Gastrocnemius medialis (tissue), 4 donors: ENCODE results near the gene CBX5. TPM values are rescaled to one million over a fixed set of nuclear protein-coding genes. Genes with fewer than 3 reads are reported as not detected.

Experiments used
- ATAC-seq, 2 donors: fragments of 150-250 bp; one replicate each; pipeline ENCODE4 v1.9.1; 2016
- DNase-seq, 2 donors: peaks; one replicate each; pipeline ENCODE4 v3.0.0-alpha.2; 2019
- H3K27ac ChIP-seq, 4 donors: fragments of 200-600 bp; sonication (generic); 1 replicate in 1 of 4; 2 replicates in 3 of 4; pipeline ENCODE4 v1.5.1; 2016 to 2018; ENCODE audit warnings: mild to moderate bottlenecking in 2 of 4, moderate library complexity in 1 of 4
- H3K27me3 ChIP-seq, 3 donors: fragments of 200-600 bp; sonication (generic) in 2 of 3; 1 replicate in 1 of 3; 2 replicates in 2 of 3; pipeline versions ENCODE4 v1.5.1 to v1.6.0; 2016 to 2019; ENCODE audit warnings: mild to moderate bottlenecking in 1 of 3, moderate library complexity in 1 of 3
- H3K36me3 ChIP-seq, 2 donors: fragments of 200-600 bp; sonication (generic) in 1 of 2; one replicate each; pipeline ENCODE4 v1.5.1; 2017 to 2018
- H3K4me1 ChIP-seq, 2 donors: fragments of 200-600 bp; sonication (generic) in 1 of 2; one replicate each; pipeline ENCODE4 v1.5.1; 2016 to 2017; ENCODE audit warnings: mild to moderate bottlenecking in 2 of 2
- H3K4me3 ChIP-seq, 4 donors: fragments of 200-600 bp; sonication (generic) in 3 of 4; 1 replicate in 1 of 4; 2 replicates in 3 of 4; pipeline ENCODE4 v1.5.1; 2016 to 2019; ENCODE audit warnings: mild to moderate bottlenecking in 2 of 4
- H3K9me3 ChIP-seq, 3 donors: fragments of 200-600 bp; sonication (generic) in 2 of 3; 1 replicate in 1 of 3; 2 replicates in 2 of 3; pipeline ENCODE4 v1.5.1; 2016 to 2019
- CTCF ChIP-seq, 5 experiments: fragments of 450-650 bp in 3 of 5; fragments of 200-600 bp in 2 of 5; sonication (generic) in 2 of 5; IDR thresholded peaks in 4 of 5; conservative IDR thresholded peaks in 1 of 5; 1 replicate in 4 of 5; 2 replicates in 1 of 5; pipeline ENCODE4 v1.5.1; 2016 to 2019; ENCODE audit warnings: antibody characterized with exemption in 5 of 5, mild to moderate bottlenecking in 3 of 5, moderate library complexity in 3 of 5
- POLR2A ChIP-seq, 2 donors: fragments of 450-650 bp; IDR thresholded peaks; one replicate each; pipeline ENCODE4 v1.6.1; 2017; ENCODE audit warnings: antibody characterized with exemption in 2 of 2, mild to moderate bottlenecking in 2 of 2, moderate library complexity in 2 of 2
- in situ Hi-C, 4 donors: fragments of 200-750 bp; cut with MboI; loops; one replicate each; pipeline versions ENCODE4 v1.15.0 to v1.8.0; 2017; ENCODE audit warnings: low sequenced_read_pairs in 4 of 4
- intact Hi-C: fragments of 100-400 bp; cut with DNase I; formaldehyde crosslinking; loops from one replicate; pipeline ENCODE4 v1.15.1; 2023; ENCODE audit warnings: low total_unique reads
- total RNA-seq, 4 donors: library from RNA; depleted of rRNA; stranded (reverse); fragments of >200 nt; gene quantifications; one replicate each; pipeline versions ENCODE4 v1.1.0 to v1.2.3, GENCODE V29; 2016

Gene CBX5
- total RNA-seq, 4 donors from 2014 or later, result 7.9 to 8.9 (median 8.1) TPM

GRCh38 chr12:54225666-54226065 lies 54.3 kb downstream of the CBX5 start:
- TF ChIP-seq POLR2A (IDR thresholded peaks at IDR 0.05) (no peak), CTCF (IDR thresholded peaks at IDR 0.05 in 4 of 5, conservative IDR thresholded peaks at IDR 0.05 in 1 of 5) (no peak)
- H3K27me3 ChIP-seq, result no peaks in the 10 kb centered on the region
- H3K36me3 ChIP-seq, result no peaks in the 10 kb centered on the region
- no peaks in the 10 kb centered on the region for H3K9me3 ChIP-seq
- ATAC-seq (no peak), DNase-seq (no peak)
- in situ Hi-C loops, result loop anchor here in 2 of 4 donors (10.0 kb wide), 1 partner anchor 139 kb away; the partner anchor contains the start of gene GPR84 (in 2 of the 2)
- H3K4me1 ChIP-seq, result peaks cover 11 to 14% of the 10 kb centered on the region in 2 donors
- H3K4me3 ChIP-seq, result no peak overlapping the region
- intact Hi-C loops, result no loop called here
- H3K27ac ChIP-seq, result no peak overlapping the region

GRCh38 chr12:54222609-54223008 lies 57.3 kb downstream of the CBX5 start:
- intact Hi-C loops, result no loop called here
- Histone ChIP-seq H3K4me1 (peaks cover 0 to 4% of the 10 kb centered on the region in 2 donors), H3K27me3 (peaks cover 0 to 3% (median 0%) of the 10 kb centered on the region in 3 donors), H3K9me3 (no peaks in the 10 kb centered on the region), H3K4me3 (no peak overlapping the region), H3K27ac (no peak overlapping the region), H3K36me3 (no peaks in the 10 kb centered on the region)
- TF ChIP-seq CTCF (IDR thresholded peaks at IDR 0.05 in 4 of 5, conservative IDR thresholded peaks at IDR 0.05 in 1 of 5) (no peak), POLR2A (IDR thresholded peaks at IDR 0.05) (no peak)
- no peak for ATAC-seq
- DNase-seq, result no peak
- in situ Hi-C loops, result loop anchor here (5.0 to 25.0 kb wide), 4 partner anchors 140 to 435 kb away; partner anchors contain the start of genes GPR84 (in 3 of the 4) and HOXC10 (in 1 of the 4)

- Histone ChIP-seq H3K27ac (no peak overlapping the region), H3K27me3 (peaks cover 0 to 3% (median 0%) of the 10 kb centered on the region in 3 donors), H3K4me1 (peaks cover 9 to 15% of the 10 kb centered on the region in 2 donors), H3K4me3 (no peak overlapping the region), H3K36me3 (no peaks in the 10 kb centered on the region), H3K9me3 (no peaks in the 10 kb centered on the region)
- intact Hi-C loops, result loop anchor here (2.0 kb wide), 1 partner anchor 139 kb away; no protein-coding TSS in a partner anchor
- ATAC-seq (no peak), DNase-seq (no peak)
- TF ChIP-seq CTCF (IDR thresholded peaks at IDR 0.05 in 4 of 5, conservative IDR thresholded peaks at IDR 0.05 in 1 of 5) (no peak), POLR2A (IDR thresholded peaks at IDR 0.05) (no peak)
- in situ Hi-C loops, result loop anchor here (5.0 to 25.0 kb wide), 4 partner anchors 141 to 434 kb away; partner anchors contain the start of genes GPR84 (in 3 of the 4) and HOXC10 (in 1 of the 4)
Measured at GRCh38 chr12:54221402-54221984, 58.4 kb downstream of the CBX5 start.

GRCh38 chr12:54220567-54220966 lies 59.4 kb downstream of the CBX5 start:
- no peak for TF ChIP-seq CTCF (IDR thresholded peaks at IDR 0.05 in 4 of 5, conservative IDR thresholded peaks at IDR 0.05 in 1 of 5)
- no peak for TF ChIP-seq POLR2A (IDR thresholded peaks at IDR 0.05)
- in situ Hi-C loops, result loop anchor here (5.0 to 25.0 kb wide), 4 partner anchors 142 to 433 kb away; partner anchors contain the start of genes GPR84 (in 3 of the 4) and HOXC10 (in 1 of the 4)
- Histone ChIP-seq H3K27me3 (peaks cover 0 to 4% (median 3%) of the 10 kb centered on the region in 3 donors), H3K36me3 (no peaks in the 10 kb centered on the region), H3K27ac (no peak overlapping the region), H3K4me3 (no peak overlapping the region), H3K9me3 (no peaks in the 10 kb centered on the region), H3K4me1 (peaks cover 10 to 15% of the 10 kb centered on the region in 2 donors)
- DNase-seq (no peak), ATAC-seq (no peak)
- intact Hi-C loops, result loop anchor here (2.0 kb wide), 1 partner anchor 140 kb away; no protein-coding TSS in a partner anchor
